NOMO-1 treated with dmso at 0.1 percent for 144 hours (cell line): Measurements from ENCODE around the gene FADS2.
A peak's percentile ranks its signal among the peaks of the same experiment; 100 is the strongest.

Experiments
- DNase-seq: peaks from one replicate; lab custom pipeline; 2025; ENCODE audit not compliant: unreplicated experiment; lab: John Stamatoyannopoulos, UW

FADS2 gene

DNA sequence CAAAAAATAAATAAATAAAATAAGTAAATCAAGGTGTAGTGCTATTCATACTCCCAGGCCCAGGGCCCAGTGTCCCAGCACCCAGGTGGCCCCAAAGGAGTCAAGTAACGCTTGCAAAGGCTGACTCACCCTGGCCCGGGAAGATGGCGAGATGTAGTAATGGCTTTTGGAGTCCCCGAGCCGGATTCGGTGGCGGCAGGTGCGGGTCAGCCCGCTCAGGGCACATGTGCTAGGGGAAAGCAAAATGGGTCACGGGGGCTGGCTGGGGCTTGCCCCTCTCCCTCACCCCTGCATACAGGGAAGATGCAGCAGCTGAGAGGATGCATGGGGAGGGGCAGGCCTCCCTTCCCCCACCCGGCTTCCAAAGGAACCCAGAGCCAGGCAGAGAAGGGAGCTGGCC is 74.2 kb downstream of the FADS2 start:
- DNase-seq, result no peak

DNA sequence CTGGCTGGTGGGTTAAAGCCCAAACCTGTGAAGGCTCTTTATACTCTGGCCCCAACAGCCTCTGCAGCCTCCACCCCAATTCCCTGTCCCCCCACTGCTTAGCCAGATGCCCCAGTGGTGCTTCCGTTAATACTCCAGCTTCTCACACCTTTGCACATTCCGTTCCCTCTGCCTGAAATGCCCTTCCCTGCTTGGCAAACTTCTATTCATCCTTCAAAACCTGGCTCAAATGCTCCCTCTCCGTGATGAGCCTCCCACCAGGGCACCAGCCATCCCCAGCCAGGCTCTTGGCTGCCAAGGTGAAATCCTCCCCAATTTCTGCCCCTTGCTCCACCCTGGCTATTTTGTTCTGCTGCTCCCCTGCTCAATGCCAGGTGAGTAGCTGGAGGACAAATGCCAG is 75.7 kb downstream of the FADS2 start:
- DNase-seq, result no peak

DNA sequence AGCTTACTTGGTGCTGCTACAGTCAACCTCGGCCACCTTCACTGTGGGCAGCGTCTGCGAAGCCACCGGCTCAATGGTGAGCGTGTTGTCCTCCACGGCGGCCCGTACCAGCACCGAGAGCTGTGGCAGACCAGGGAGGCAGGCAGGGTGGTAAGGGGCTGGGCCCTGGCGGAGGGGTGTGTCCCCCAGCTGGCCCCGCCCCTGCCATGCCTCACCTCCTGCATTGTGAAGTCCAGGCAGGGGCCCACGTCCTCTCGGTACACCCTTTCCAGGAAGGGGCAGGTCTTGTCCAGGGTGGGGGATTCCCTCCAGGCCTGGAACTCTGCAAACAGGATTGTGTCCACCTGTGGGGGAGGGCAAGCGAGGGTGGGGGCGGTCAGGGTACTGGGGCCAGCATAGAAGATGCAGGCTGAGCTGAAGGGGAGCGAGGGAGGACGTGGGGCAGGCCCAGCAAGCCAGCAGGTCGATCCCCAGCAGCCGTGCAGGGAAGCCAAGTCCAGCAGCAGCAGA is 76.5 kb downstream of the FADS2 start:
- DNase-seq, result no peak

DNA sequence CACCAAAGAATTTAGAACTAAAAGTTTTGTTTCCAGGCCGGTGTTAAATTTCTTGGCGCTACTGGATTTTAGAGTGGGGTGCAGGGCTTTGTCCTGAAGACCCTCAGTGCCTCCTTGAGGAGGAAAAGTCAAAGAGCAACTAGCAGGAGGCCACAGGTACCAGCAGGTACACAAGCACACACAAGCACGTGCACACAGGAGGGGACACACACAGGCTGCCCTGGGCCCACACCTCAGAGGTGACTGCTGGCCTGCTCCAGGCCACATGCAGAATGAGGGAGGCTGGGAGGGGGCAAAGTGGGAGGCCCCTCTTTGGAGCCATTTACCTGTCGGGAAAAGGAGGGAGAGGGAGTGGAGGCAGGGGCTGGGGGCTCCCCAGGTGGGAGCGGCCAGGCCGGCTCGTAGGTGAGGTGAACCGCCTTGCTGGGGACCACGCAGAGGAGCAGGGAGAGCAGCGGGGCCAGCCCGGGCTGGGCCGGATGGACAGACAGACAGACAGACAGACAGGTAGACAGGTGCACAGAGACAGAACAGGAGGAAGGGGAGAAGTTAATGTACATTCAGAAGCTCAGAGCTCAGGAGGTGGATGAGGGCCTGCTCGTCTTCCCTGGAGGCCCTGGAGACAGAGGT is 77.1 kb downstream of the FADS2 start:
- DNase-seq, result no peak

DNA sequence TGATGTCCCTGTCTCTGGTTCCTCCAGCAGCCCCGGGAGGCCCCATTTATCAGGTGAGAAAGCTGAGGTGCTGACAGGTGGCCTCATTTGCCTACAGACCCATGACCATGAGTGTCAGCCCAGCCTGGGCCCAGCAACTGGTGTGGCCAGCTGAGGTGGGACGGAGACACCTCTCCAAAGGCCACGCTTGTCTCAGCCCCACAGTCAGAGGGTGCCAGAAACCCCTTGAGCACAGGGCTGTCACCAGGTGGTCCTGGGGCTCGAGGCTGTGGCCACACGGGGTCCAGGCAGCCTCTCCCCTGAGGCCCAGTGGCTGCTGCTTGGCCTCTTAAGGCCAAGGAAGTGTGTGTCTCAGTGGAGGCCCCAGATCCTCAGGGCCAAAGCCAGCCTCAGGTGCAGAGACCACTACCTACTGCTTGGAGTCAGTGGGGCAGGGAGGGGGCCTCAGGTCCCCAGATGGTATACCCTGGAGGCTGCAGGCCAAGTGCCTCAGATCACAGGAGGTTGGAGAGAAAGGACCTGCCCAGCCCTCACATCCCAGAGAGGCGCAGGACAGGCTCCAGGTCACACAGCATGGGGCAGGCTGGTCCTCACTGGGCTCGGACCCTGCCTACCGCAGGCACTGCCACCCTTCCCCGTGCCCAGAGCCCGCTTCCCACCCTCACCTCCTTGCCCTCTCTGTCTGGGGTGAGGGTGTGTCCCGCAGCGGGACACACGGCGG is 77.9 kb downstream of the FADS2 start:
- DNase-seq, result no peak

DNA sequence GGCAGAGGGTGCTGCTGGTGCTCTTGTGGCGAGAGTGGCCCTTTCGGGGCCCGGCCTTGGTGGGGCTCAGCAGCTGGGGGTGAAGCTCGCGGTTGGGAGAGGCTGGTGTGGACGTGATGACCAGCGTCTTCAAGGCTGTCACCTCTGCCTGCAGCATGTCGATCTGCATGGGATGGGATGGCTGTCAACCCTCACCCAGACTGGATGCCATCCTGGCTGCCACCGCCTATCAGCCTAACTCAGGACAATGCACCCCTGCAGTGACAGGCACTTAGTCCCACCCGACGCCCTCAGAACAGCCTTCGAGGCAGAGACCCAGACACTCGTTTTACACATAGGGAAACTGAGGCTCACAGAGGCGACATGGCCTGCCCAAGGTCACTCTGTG is 78.4 kb downstream of the FADS2 start:
- DNase-seq, result no peak

DNA sequence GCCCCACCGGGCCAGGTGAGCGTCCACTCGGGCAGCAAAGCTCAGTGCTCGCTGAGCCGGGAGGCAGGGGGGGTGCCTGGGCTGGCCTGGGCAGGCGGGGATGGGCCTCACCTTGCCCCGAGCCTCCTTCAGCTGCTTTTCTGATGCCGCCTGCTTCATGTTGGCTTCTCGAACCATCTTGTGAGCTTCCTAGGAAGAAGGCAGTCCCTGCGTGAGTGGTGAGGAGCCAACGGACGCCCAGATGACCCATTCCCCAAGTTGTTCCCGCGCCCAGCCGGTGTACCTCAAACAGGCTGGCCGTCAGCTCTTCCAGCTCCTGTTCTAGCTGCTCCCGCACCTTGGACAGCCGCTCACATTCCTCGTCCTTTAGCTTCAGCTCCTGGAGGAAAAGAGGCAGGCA is 79.2 kb downstream of the FADS2 start:
- no peak for DNase-seq

DNA sequence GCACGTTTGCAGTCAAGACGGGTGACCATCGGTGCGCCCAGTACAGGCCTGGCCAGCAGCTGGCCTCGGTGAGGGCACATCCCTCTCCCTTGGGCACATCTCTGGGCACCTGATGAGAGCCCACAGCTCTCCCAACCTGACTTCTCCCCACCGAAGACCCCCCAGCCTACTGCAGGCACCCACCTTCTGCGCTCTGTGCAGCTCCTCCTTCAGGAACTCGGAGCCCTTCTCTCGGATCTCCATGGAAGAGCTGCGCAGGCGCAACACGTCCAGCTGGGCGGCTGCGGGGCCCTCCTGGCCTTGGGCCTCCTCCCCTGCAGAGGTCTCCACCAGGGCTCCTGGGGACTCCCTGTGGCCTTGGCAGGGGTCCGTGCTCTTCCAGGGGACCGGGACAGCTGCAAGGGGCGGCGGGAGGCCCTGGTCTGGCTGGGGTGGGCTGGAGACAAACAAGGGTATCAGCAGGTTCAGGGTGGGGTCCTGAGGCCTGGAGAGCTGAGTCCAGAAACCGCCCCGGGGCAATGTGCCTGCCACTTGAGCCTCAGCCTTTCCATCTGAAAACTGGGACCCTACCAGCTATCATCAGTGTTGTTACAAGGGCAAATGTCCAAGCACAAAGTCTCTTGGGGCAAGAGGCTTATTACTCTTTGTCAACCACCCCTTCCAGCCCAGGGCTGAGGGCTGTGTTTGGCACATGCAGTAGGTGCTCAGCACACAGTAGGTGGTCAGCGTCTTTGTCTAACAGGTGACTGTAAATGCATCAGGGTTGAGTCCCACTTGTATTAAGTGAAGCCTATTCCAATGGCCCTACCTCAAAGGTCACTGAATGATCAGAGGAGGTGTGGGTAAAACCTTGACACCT is 80.0 kb downstream of the FADS2 start:
- no peak for DNase-seq

DNA sequence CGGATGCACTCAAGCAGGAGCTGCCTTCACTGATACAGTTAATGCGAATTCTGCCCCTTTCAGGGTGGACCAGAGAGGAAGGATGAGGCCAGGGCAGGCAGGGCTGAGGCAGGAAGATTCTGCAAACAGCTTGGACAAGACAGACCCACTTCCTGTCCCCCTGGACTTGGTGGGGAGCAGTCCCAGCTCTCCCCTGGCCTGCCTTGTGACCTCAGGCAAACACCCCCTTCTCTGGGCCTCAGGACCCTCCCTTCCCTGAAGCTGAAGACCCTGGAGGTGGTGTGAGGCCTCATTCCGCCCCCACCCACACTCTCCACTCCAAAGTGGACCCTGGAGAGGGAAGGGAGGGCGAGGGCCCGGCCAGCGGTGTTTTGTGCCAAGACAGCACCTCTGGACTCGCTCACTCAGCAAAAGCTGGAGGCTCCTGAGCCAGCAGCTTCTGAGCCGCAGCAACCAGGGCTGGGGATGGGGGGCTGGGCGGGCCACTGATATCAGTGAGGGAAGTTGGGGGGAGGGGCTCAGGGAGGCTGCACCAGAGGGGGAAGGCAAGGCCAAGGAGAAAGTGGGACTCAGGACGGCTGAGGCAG is 80.7 kb downstream of the FADS2 start:
- DNase-seq, result no peak

DNA sequence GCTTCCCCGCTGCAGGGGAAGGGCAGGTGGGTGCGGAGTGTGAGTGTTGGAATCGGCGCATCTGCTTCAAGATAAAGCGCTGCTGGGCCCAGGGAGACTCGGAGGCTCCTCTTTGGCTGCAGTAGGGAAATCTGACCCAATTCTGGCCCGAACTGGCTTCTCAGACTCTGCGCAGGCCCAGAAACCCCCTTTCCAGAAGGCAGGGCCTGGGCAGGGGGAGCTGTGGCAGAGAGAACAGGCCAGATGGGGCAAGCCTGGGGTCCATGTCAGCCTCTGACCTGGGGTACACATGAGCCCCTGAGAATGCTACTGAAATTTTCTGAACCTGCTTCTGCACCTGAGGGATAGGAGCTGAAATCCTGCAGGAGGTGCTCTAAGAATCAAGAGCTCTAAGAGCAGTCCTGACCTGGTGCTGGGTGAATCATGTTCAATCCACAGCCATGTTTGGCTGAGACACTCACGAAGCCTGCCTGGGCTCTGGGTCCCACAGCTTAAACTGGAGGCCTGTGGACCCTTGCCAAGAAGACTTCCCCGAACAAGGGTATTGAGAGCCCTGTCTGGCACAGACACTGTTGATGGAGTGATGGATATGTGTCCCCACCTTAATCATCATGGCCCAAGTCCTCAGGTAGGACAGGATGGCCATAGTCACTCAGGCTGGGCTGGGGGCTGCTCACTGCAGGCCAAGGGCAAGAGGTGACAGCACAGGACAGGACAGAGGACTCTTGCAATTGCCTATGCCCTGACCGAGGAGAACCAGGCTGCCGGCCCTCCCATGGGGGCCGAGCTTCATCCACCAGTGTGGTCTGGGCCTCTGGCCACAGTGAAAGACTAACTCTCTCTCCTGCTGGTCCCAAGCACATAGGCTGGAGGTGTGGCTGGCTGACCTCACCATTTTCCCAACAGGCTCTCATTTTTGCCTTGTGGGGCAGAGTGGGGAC is 82.4 kb downstream of the FADS2 start:
- no peak for DNase-seq

DNA sequence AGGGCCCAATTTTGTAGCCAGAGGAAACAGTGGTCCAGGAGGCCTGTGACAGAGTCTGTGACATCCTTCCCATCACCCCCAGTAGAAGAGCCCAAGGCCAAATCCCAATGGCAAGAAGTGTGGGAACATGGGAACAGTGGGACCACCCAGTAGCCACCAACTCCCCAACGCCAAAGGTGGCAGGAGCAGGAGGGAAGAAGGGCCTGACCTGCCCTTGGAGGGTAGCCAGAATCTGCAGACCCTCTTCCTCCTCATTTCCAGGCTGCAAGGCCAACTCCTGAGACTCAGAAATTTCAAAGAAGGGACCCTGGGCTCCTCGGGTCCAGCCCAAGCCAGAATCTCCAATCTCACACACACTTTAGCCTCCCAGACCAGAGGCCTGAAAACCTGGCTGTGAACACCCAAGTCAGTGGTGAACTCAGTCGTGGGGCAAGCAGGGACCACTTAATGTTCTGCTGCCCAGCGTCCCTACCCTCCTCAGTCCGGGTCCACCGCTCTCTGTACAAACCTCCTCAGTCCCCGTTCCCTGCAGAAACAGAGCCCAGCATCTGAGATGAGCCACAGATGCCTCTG is 83.1 kb downstream of the FADS2 start:
- DNase-seq, result no peak

DNA sequence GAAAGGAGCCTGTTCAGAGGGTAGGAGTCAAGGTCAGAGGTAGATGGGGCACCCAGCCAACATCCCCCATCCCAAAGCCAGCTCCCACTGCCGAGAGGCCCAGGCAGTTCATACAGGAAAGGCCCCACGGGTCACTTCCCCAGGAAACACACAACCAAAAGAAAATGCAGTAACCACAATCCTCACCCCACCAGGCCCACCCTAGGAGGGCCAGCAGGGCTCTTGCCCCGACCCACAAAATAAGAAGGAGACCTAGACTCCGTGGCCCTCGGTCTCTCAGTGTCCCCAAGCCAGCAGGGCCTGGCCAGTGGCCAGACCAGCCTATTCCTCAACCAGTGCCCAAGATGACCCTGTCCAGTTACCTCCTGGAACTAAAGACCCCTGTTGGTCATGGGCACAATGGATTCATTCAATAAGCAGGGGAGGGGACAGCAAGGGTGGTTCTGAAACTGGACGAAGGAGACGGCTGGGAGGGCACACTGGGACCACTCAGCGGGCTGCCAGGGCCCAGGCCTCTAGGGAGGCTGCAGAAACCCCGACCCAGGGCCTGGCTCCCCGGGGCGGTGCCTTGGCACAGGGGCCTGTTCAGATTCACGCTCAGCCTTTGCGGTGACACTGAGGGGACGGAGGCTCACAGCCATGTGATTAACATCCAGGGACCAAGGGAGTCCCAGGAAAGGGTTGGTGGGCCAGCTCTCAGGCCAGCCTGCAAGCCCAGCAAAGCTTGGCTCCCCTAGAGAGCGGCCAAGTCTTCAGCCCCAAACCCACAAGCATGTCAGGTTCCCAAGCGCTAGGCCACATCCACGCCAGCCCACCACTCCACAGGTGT is 83.8 kb downstream of the FADS2 start:
- no peak for DNase-seq

DNA sequence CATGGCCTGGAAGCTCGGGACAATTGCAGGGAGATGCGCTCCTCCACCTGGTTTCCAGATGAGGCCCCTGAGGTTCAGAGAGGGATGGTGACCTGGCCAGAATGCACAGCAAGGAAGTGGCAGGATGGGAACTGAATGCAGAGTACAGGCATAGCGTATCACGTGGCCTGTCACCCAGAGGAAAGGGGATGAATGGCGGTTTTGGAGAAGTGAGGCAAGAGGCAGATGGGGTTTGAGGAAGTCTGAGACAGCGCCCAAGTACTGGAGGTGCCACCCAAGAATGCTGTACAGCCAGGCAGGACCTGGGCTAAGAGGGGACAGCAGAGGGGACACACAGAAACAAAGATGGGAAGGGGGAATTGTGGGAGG is 84.4 kb downstream of the FADS2 start:
- DNase-seq, result peak; percentile 90

DNA sequence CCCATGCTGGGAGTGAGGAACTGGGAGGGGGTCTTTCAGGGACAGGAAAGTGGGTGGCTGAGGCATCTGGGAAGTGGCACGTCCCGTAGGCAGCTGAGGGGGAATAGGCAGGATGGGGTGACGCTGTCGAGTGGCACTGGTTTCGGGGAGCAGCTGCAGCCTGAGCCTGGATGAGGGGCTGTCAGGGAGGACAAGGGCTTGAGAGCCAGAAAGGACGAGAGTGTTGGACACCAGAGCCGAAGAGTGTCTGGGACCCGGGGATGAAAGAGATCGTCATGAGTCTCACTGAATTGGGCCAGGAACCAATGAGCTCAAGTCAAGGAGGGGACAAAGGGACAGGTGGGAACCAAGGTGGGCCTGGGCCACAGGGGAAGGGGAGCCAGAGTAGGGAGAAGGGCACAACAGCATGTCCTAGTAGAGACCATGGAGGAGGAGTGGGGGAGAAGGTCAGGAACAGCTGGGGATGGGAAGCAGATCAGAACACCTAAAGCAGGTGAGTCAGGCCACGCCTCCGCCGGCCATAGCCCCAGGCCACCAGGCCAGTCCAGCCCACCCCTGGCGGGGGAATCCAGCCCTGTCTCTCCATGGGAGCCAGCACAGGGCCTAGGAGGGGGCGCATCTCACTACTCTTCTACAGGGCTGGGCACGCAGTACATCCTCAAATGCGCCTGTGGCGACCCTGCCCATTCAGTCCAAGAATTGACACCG is 85.0 kb downstream of the FADS2 start:
- DNase-seq, result no peak

DNA sequence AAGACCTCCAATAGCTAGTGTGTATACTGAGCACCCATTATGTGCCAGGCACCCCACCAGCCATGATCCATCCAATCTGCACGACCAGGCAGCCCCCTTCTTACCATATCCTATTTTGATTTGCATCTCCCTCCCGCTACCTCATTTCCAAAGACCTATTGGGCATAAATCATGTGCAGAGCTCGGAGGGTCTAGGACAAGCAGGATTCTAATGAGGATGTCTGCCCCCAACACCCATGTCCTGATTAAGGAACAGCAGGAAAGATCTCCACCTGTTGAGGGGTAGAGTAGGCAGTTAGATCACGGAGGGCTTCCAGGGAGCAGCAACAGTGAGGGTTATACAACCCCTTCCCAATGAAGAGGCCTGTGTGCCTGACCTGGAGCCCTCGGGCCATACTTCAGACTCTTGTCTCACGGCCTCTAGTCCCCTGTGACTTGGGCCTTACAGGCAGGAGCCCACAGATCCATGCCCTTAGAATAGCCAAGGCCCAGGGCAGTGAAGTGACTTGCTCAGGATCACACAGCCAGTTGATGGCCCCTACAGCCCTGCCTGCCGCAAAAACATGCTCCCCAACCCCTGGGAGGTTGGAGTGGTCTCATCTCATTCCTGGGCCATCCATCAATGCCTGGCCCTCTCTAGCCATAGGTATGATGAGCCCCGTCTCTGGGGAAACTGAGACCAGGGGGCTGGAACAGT is 85.7 kb downstream of the FADS2 start:
- DNase-seq, result no peak

DNA sequence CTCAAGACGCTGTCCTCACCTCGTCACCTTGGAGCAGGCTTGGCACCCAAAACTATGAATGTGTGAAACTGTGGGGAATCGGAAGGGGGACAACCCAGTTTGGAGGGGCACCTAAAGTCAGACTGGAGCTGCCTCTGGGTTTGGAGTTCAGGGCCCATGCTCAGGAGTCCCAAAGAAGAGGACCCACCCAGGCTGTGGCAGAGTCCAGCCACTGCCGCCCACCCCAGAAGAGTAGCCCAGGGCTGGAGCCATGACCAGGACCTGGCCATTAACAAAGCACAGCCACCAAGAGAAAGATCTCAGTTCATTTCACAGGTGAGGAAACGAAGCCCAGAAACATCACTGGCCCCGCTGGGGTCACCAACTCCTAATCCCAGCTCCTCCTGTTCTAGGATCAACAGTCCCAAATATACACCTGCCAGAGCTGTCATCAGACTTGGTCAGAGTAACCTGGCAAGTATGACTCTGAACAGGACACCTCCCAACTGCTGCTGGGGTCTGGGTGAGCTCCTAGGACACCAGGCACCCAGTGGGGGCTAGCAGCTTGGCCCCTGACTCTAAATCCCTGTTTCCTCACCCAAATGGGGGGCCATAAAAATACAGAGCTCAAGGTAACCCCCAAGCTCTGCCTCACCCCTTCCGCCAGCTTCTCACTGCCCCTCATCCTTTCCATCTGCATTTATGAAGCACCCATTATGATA is 86.5 kb downstream of the FADS2 start:
- no peak for DNase-seq

DNA sequence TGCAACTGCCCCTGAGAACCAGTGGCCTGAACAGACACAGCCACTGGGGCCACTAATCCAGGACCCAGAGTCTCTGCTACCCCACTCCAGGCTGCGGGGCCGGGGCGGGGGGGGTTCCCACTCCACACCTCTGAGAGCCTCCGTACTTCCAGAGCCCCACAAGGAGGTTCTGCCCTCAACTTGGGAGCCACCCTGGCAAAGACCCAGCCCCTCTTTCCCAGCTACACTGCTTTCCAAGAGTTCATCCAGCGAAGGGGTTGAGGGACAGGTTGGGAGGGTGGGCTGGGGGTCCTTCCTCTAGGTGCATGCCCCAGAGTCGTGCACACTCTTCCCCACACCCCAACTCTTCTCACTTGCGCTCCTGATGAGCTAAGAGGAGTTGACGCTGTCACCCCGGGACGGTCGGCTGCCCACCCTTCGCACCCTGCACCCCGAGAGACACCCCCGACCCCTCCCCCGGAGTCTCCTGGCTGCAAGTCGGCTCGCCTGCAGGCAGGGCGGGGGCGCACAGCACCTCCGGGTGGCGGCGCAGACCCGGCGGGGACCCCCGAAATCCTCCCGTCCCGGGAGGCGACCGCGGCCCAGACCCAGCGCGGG is 88.7 kb downstream of the FADS2 start:
- DNase-seq, result no peak
